H1 (cell line): ENCODE measurements around the gene ZBED1. TPM values are rescaled to one million over a fixed set of nuclear protein-coding genes. Genes with fewer than 3 reads are reported as not detected.

ENCODE experiments used
- HDAC2 ChIP-seq, 2 experiments: fragments of 300-600 bp in 1 of 2; sonication (generic) in 1 of 2; IDR thresholded peaks; 2 replicates each; pipeline ENCODE4 v1.6.1; 2011 to 2012; ENCODE audit warnings: low read depth in 2 of 2, low read length in 2 of 2, mild to moderate bottlenecking in 2 of 2, moderate library complexity in 2 of 2, borderline replicate concordance in 1 of 2, inconsistent platforms in 1 of 2
- KDM1A ChIP-seq: fragments of 200-600, 300-600 bp; sonication (generic); IDR thresholded peaks from 2 replicates; pipeline ENCODE4 v1.7.1; 2016; ENCODE audit warnings: mild to moderate bottlenecking, low read length, borderline replicate concordance
- polyA plus RNA-seq, 7 experiments: library from polyadenylated mRNA; depleted of rRNA in 3 of 7; stranded (reverse) in 5 of 7; unstranded in 2 of 7; fragments of >200 nt in 5 of 7; fragments of 200-250 nt in 2 of 7; gene quantifications; 1 replicate in 5 of 7; 2 replicates in 1 of 7; 4 replicates in 1 of 7; pipeline versions ENCODE4 v1.2.1 to v1.2.3, GENCODE V29; 2011 to 2013; ENCODE audit warnings: missing spikeins in 2 of 7, mixed read lengths in 2 of 7
- total RNA-seq: library from RNA; stranded (reverse); fragmentation: NEBNext Ultra II Directional; extraction: Animal tissue kit (Norgen Biotek cat#: 25700); gene quantifications from 2 replicates; pipeline ENCODE4 v1.2.1, GENCODE V29; 2021

Gene ZBED1
- total and polyA plus RNA-seq, 2 of the 8 experiments (the other 6 are each of a cell fraction or from before 2014, with no cell fraction given), result 28.5 to 45.8 TPM

DNA sequence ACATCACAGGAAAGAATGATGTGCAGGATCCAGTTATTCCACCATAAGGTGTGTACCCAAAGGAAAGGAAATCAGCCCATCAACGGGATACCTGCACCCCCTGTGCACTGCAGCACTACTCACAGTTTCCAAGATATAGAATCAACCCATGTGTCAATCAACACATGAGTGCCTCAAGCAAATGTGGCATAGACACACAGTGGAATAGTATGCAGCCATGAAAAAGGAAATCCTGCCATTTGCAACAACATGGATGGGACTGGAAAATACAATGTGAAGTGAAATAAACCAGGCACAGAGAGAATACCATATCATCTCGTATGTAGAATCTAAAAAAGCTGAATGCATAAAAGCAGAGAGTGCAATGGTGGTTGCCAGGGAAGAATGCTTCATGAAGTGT lies 53.3 kb downstream of the ZBED1 start (continued):
- TF ChIP-seq KDM1A (peak; percentile 69), HDAC2 (IDR thresholded peaks at IDR 0.05; ENCODE audit: borderline replicate concordance in 1 of 2, low read depth in 2 of 2, low read length in 2 of 2) (0 out of 4 replicates have a peak, but pooled peaks of 1 of the 2 experiments have one; percentile 33)
